ENCODE data around the gene EIF5AL1.

DNA sequence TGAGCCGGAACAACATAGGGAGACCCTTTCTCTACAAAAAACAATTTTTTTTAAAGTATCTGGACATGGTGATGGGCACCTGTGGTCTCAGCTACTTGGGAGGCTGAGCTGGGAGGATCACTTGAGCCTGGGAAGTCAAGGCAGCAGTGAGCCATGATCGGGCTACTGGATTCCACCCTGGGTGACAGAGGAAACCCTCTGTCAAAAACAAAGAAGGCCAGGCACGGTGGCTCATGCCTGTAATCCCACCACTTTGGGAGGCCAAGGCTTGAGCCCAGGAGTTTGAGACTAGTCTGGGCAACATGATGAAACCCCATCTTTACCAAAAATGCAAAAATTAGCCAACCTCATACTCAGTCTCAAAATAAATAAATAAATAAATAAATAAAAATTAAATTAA, 47.0 kb upstream of the EIF5AL1 start:
- TF ChIP-seq ZNF155 (tag by site-specific recombination; IDR thresholded peaks at IDR 0.05) (no peak), ZNF211 (tag by site-specific recombination; IDR thresholded peaks at IDR 0.05; ENCODE audit: low read depth) (no peak), ZNF274 (IDR thresholded peaks at IDR 0.05; ENCODE audit: low read length) (no peak), ZNF274 (tag by site-specific recombination; IDR thresholded peaks at IDR 0.05; ENCODE audit: borderline replicate concordance) (no peak), ZNF121 (tag by site-specific recombination; IDR thresholded peaks at IDR 0.05) (no peak), ZNF792 (tag by site-specific recombination; IDR thresholded peaks at IDR 0.05) (no peak)

Data from HEK293 (cell line).